ENCODE data around the gene DSCAM.

DSCAM gene

GRCh38 chr21:40117236-40117635 is 729.7 kb downstream of the DSCAM start:
- H3K4me1 ChIP-seq (ENCODE audit: control insufficient read depth in 5 of 5, insufficient read depth in 5 of 5, low read length in 5 of 5): no peaks in the 10 kb centered on the region
- no peak overlapping the region for H3K9ac ChIP-seq (ENCODE audit: low read length in 5 of 5)
- no peak overlapping the region for H3K27ac ChIP-seq (ENCODE audit: low read depth, low read length)
- no peak overlapping the region for H3K4me3 ChIP-seq (ENCODE audit: low read depth in 1 of 5, low read length in 5 of 5)
- H3K36me3 ChIP-seq (ENCODE audit: control insufficient read depth in 5 of 5, insufficient read depth in 5 of 5, low read length in 5 of 5): no peaks in the 10 kb centered on the region
- no peaks in the 10 kb centered on the region for H3K27me3 ChIP-seq (ENCODE audit: control insufficient read depth in 5 of 5, insufficient read depth in 4 of 5, low read length in 5 of 5)
- H3K9me3 ChIP-seq (ENCODE audit: control insufficient read depth in 5 of 5, low read length in 5 of 5): no peaks in the 10 kb centered on the region

- Histone ChIP-seq H3K9ac (ENCODE audit: low read length in 5 of 5) (no peak overlapping the region), H3K27ac (ENCODE audit: low read depth, low read length) (no peak overlapping the region), H3K4me3 (ENCODE audit: low read depth in 1 of 5, low read length in 5 of 5) (no peak overlapping the region), H3K27me3 (ENCODE audit: control insufficient read depth in 5 of 5, insufficient read depth in 4 of 5, low read length in 5 of 5) (no peaks in the 10 kb centered on the region), H3K9me3 (ENCODE audit: control insufficient read depth in 5 of 5, low read length in 5 of 5) (no peaks in the 10 kb centered on the region), H3K4me1 (ENCODE audit: control insufficient read depth in 5 of 5, insufficient read depth in 5 of 5, low read length in 5 of 5) (no peaks in the 10 kb centered on the region), H3K36me3 (ENCODE audit: control insufficient read depth in 5 of 5, insufficient read depth in 5 of 5, low read length in 5 of 5) (no peaks in the 10 kb centered on the region)
Observed at GRCh38 chr21:40115775-40116174, 731.2 kb downstream of the DSCAM start.

GRCh38 chr21:40102682-40103081 is 744.3 kb downstream of the DSCAM start:
- Histone ChIP-seq H3K36me3 (ENCODE audit: control insufficient read depth in 5 of 5, insufficient read depth in 5 of 5, low read length in 5 of 5) (no peaks in the 10 kb centered on the region), H3K9ac (ENCODE audit: low read length in 5 of 5) (no peak overlapping the region), H3K4me3 (ENCODE audit: low read depth in 1 of 5, low read length in 5 of 5) (no peak overlapping the region), H3K9me3 (ENCODE audit: control insufficient read depth in 5 of 5, low read length in 5 of 5) (no peaks in the 10 kb centered on the region), H3K27ac (ENCODE audit: low read depth, low read length) (no peak overlapping the region), H3K4me1 (ENCODE audit: control insufficient read depth in 5 of 5, insufficient read depth in 5 of 5, low read length in 5 of 5) (no peaks in the 10 kb centered on the region), H3K27me3 (ENCODE audit: control insufficient read depth in 5 of 5, insufficient read depth in 4 of 5, low read length in 5 of 5) (no peaks in the 10 kb centered on the region)

- no peaks in the 10 kb centered on the region for H3K9me3 ChIP-seq (ENCODE audit: control insufficient read depth in 5 of 5, low read length in 5 of 5)
- no peaks in the 10 kb centered on the region for H3K27me3 ChIP-seq (ENCODE audit: control insufficient read depth in 5 of 5, insufficient read depth in 4 of 5, low read length in 5 of 5)
- H3K36me3 ChIP-seq (ENCODE audit: control insufficient read depth in 5 of 5, insufficient read depth in 5 of 5, low read length in 5 of 5): no peaks in the 10 kb centered on the region
- no peak overlapping the region for H3K27ac ChIP-seq (ENCODE audit: low read depth, low read length)
- no peak overlapping the region for H3K9ac ChIP-seq (ENCODE audit: low read length in 5 of 5)
- H3K4me3 ChIP-seq (ENCODE audit: low read depth in 1 of 5, low read length in 5 of 5): no peak overlapping the region
- no peaks in the 10 kb centered on the region for H3K4me1 ChIP-seq (ENCODE audit: control insufficient read depth in 5 of 5, insufficient read depth in 5 of 5, low read length in 5 of 5)
Observed at GRCh38 chr21:40099809-40100208, 747.1 kb downstream of the DSCAM start.

GRCh38 chr21:40095477-40095876 is 751.5 kb downstream of the DSCAM start:
- H3K36me3 ChIP-seq (ENCODE audit: control insufficient read depth in 5 of 5, insufficient read depth in 5 of 5, low read length in 5 of 5): no peaks in the 10 kb centered on the region
- no peaks in the 10 kb centered on the region for H3K27me3 ChIP-seq (ENCODE audit: control insufficient read depth in 5 of 5, insufficient read depth in 4 of 5, low read length in 5 of 5)
- no peaks in the 10 kb centered on the region for H3K4me1 ChIP-seq (ENCODE audit: control insufficient read depth in 5 of 5, insufficient read depth in 5 of 5, low read length in 5 of 5)
- no peak overlapping the region for H3K4me3 ChIP-seq (ENCODE audit: low read depth in 1 of 5, low read length in 5 of 5)
- no peaks in the 10 kb centered on the region for H3K9me3 ChIP-seq (ENCODE audit: control insufficient read depth in 5 of 5, low read length in 5 of 5)
- H3K9ac ChIP-seq (ENCODE audit: low read length in 5 of 5): no peak overlapping the region
- H3K27ac ChIP-seq (ENCODE audit: low read depth, low read length): no peak overlapping the region

- Histone ChIP-seq H3K36me3 (ENCODE audit: control insufficient read depth in 5 of 5, insufficient read depth in 5 of 5, low read length in 5 of 5) (no peaks in the 10 kb centered on the region), H3K4me1 (ENCODE audit: control insufficient read depth in 5 of 5, insufficient read depth in 5 of 5, low read length in 5 of 5) (peaks cover 0 to under 1% (median 0%) of the 10 kb centered on the region in 5 donors), H3K27ac (ENCODE audit: low read depth, low read length) (no peak overlapping the region), H3K27me3 (ENCODE audit: control insufficient read depth in 5 of 5, insufficient read depth in 4 of 5, low read length in 5 of 5) (peaks cover 0 to 2% (median 2%) of the 10 kb centered on the region in 5 donors), H3K9me3 (ENCODE audit: control insufficient read depth in 5 of 5, low read length in 5 of 5) (no peaks in the 10 kb centered on the region), H3K4me3 (ENCODE audit: low read depth in 1 of 5, low read length in 5 of 5) (no peak overlapping the region), H3K9ac (ENCODE audit: low read length in 5 of 5) (no peak overlapping the region)
Observed at GRCh38 chr21:40080385-40080784, 766.6 kb downstream of the DSCAM start.

- Histone ChIP-seq H3K9me3 (ENCODE audit: control insufficient read depth in 5 of 5, low read length in 5 of 5) (no peaks in the 10 kb centered on the region), H3K27me3 (ENCODE audit: control insufficient read depth in 5 of 5, insufficient read depth in 4 of 5, low read length in 5 of 5) (no peaks in the 10 kb centered on the region), H3K36me3 (ENCODE audit: control insufficient read depth in 5 of 5, insufficient read depth in 5 of 5, low read length in 5 of 5) (no peaks in the 10 kb centered on the region), H3K4me3 (ENCODE audit: low read depth in 1 of 5, low read length in 5 of 5) (no peak overlapping the region), H3K4me1 (ENCODE audit: control insufficient read depth in 5 of 5, insufficient read depth in 5 of 5, low read length in 5 of 5) (no peaks in the 10 kb centered on the region), H3K9ac (ENCODE audit: low read length in 5 of 5) (no peak overlapping the region), H3K27ac (ENCODE audit: low read depth, low read length) (no peak overlapping the region)
Observed at GRCh38 chr21:40074710-40075109, 772.2 kb downstream of the DSCAM start.

- Histone ChIP-seq H3K27ac (ENCODE audit: low read depth, low read length) (no peak overlapping the region), H3K36me3 (ENCODE audit: control insufficient read depth in 5 of 5, insufficient read depth in 5 of 5, low read length in 5 of 5) (no peaks in the 10 kb centered on the region), H3K27me3 (ENCODE audit: control insufficient read depth in 5 of 5, insufficient read depth in 4 of 5, low read length in 5 of 5) (no peaks in the 10 kb centered on the region), H3K9me3 (ENCODE audit: control insufficient read depth in 5 of 5, low read length in 5 of 5) (no peaks in the 10 kb centered on the region), H3K9ac (ENCODE audit: low read length in 5 of 5) (no peak overlapping the region), H3K4me3 (ENCODE audit: low read depth in 1 of 5, low read length in 5 of 5) (no peak overlapping the region), H3K4me1 (ENCODE audit: control insufficient read depth in 5 of 5, insufficient read depth in 5 of 5, low read length in 5 of 5) (no peaks in the 10 kb centered on the region)
Observed at GRCh38 chr21:40074198-40074597, 772.8 kb downstream of the DSCAM start.

GRCh38 chr21:40073642-40074041 is 773.3 kb downstream of the DSCAM start:
- no peak overlapping the region for H3K27ac ChIP-seq (ENCODE audit: low read depth, low read length)
- H3K4me3 ChIP-seq (ENCODE audit: low read depth in 1 of 5, low read length in 5 of 5): no peak overlapping the region
- no peaks in the 10 kb centered on the region for H3K4me1 ChIP-seq (ENCODE audit: control insufficient read depth in 5 of 5, insufficient read depth in 5 of 5, low read length in 5 of 5)
- no peaks in the 10 kb centered on the region for H3K27me3 ChIP-seq (ENCODE audit: control insufficient read depth in 5 of 5, insufficient read depth in 4 of 5, low read length in 5 of 5)
- no peaks in the 10 kb centered on the region for H3K9me3 ChIP-seq (ENCODE audit: control insufficient read depth in 5 of 5, low read length in 5 of 5)
- no peaks in the 10 kb centered on the region for H3K36me3 ChIP-seq (ENCODE audit: control insufficient read depth in 5 of 5, insufficient read depth in 5 of 5, low read length in 5 of 5)
- no peak overlapping the region for H3K9ac ChIP-seq (ENCODE audit: low read length in 5 of 5)

- H3K27me3 ChIP-seq (ENCODE audit: control insufficient read depth in 5 of 5, insufficient read depth in 4 of 5, low read length in 5 of 5): peaks cover 0 to under 1% (median 0%) of the 10 kb centered on the region in 5 donors
- H3K9me3 ChIP-seq (ENCODE audit: control insufficient read depth in 5 of 5, low read length in 5 of 5): no peaks in the 10 kb centered on the region
- H3K27ac ChIP-seq (ENCODE audit: low read depth, low read length): no peak overlapping the region
- no peak overlapping the region for H3K9ac ChIP-seq (ENCODE audit: low read length in 5 of 5)
- H3K4me3 ChIP-seq (ENCODE audit: low read depth in 1 of 5, low read length in 5 of 5): no peak overlapping the region
- no peaks in the 10 kb centered on the region for H3K4me1 ChIP-seq (ENCODE audit: control insufficient read depth in 5 of 5, insufficient read depth in 5 of 5, low read length in 5 of 5)
- H3K36me3 ChIP-seq (ENCODE audit: control insufficient read depth in 5 of 5, insufficient read depth in 5 of 5, low read length in 5 of 5): no peaks in the 10 kb centered on the region
Observed at GRCh38 chr21:40070871-40071270, 776.1 kb downstream of the DSCAM start.

GRCh38 chr21:40067751-40068150 is 779.2 kb downstream of the DSCAM start:
- Histone ChIP-seq H3K9me3 (ENCODE audit: control insufficient read depth in 5 of 5, low read length in 5 of 5) (no peaks in the 10 kb centered on the region), H3K36me3 (ENCODE audit: control insufficient read depth in 5 of 5, insufficient read depth in 5 of 5, low read length in 5 of 5) (no peaks in the 10 kb centered on the region), H3K4me1 (ENCODE audit: control insufficient read depth in 5 of 5, insufficient read depth in 5 of 5, low read length in 5 of 5) (no peaks in the 10 kb centered on the region), H3K4me3 (ENCODE audit: low read depth in 1 of 5, low read length in 5 of 5) (no peak overlapping the region), H3K27me3 (ENCODE audit: control insufficient read depth in 5 of 5, insufficient read depth in 4 of 5, low read length in 5 of 5) (peaks cover 2 to 3% (median 3%) of the 10 kb centered on the region in 5 donors), H3K27ac (ENCODE audit: low read depth, low read length) (no peak overlapping the region), H3K9ac (ENCODE audit: low read length in 5 of 5) (no peak overlapping the region)

Measured in subcutaneous abdominal adipose tissue (tissue), 5 donors.